K562 (cell line): ENCODE data around the gene NUDT22. TPM values are rescaled to one million over a fixed set of nuclear protein-coding genes. Genes with fewer than 3 reads are reported as not detected.

ENCODE experiments used
- MED1 ChIP-seq: sonication (generic); formaldehyde crosslinking; IDR thresholded peaks from 2 replicates; pipeline ENCODE4 v1.8.1; 2023; ENCODE audit warnings: missing genetic modification reagents, borderline replicate concordance
- NCOR1 ChIP-seq: fragments of 450-650 bp; IDR thresholded peaks from 2 replicates; pipeline ENCODE4 v1.6.1; 2016; ENCODE audit warnings: mild to moderate bottlenecking, moderate library complexity
- NFYB ChIP-seq: IDR thresholded peaks from 2 replicates; pipeline ENCODE4 v1.6.1; 2011; ENCODE audit warnings: mild to moderate bottlenecking, moderate library complexity; ENCODE audit not compliant: insufficient read length; ENCODE audit errors: extremely low read depth
- PRPF4 ChIP-seq: fragments of 200-400 bp; formaldehyde crosslinking; IDR thresholded peaks from one replicate; pipeline ENCODE4 v1.6.1; 2017; ENCODE audit warnings: low read length, low read depth, mild to moderate bottlenecking; ENCODE audit not compliant: insufficient read depth, poor library complexity, severe bottlenecking
- RUNX1 ChIP-seq: sonication (generic); IDR thresholded peaks from 2 replicates; pipeline ENCODE4 v1.6.1; 2016; ENCODE audit warnings: antibody characterized with exemption, low read depth
- SP1 ChIP-seq: sonication (generic); formaldehyde crosslinking; IDR thresholded peaks from 2 replicates; pipeline ENCODE4 v1.8.1; 2022; ENCODE audit warnings: mild to moderate bottlenecking, missing genetic modification reagents
- SPI1 ChIP-seq: IDR thresholded peaks from 2 replicates; pipeline ENCODE4 v1.6.1; 2011; ENCODE audit warnings: low read depth, low read length, control low read depth, borderline replicate concordance
- SRSF3 ChIP-seq: fragments of 200-400 bp; formaldehyde crosslinking; IDR thresholded peaks from 2 replicates; pipeline ENCODE4 v1.6.1; 2016; ENCODE audit warnings: mild to moderate bottlenecking, low read length, moderate library complexity; ENCODE audit not compliant: insufficient read depth
- TCF7 ChIP-seq: sonication (generic); IDR thresholded peaks from 2 replicates; pipeline ENCODE4 v1.6.1; 2016; ENCODE audit warnings: antibody characterized with exemption, borderline replicate concordance
- THRAP3 ChIP-seq: fragments of 450-650 bp; IDR thresholded peaks from 2 replicates; pipeline ENCODE4 v1.6.1; 2016; ENCODE audit warnings: mild to moderate bottlenecking, inconsistent platforms, borderline replicate concordance
- XRCC3 ChIP-seq: fragments of 450-650 bp; IDR thresholded peaks from 2 replicates; pipeline ENCODE4 v1.6.1; 2017; ENCODE audit warnings: mild to moderate bottlenecking, moderate library complexity
- ZNF232 ChIP-seq: sonication (generic); formaldehyde crosslinking; IDR thresholded peaks from 2 replicates; pipeline ENCODE4 v1.8.0; 2022; ENCODE audit warnings: mild to moderate bottlenecking, missing genetic modification reagents
- ZNF57 ChIP-seq: fragments of 450-650 bp; formaldehyde crosslinking; IDR thresholded peaks from 2 replicates; pipeline ENCODE4 v1.4.0; 2020; ENCODE audit warnings: mild to moderate bottlenecking, moderate library complexity
- ZNF785 ChIP-seq: fragments of 250-450 bp; sonication (Bioruptor Pico); IDR thresholded peaks from 2 replicates; pipeline ENCODE4 v1.4.0; 2020; ENCODE audit warnings: mild to moderate bottlenecking
- polyA plus RNA-seq, 8 experiments: library from polyadenylated mRNA; depleted of rRNA in 4 of 8; stranded (reverse) in 5 of 8; unstranded in 3 of 8; fragments of >200 nt; fragmentation: Nextera tagmentation in 2 of 8; fragmentation: Illumina TruSeq in 1 of 8; extraction: Ambion mirVana in 2 of 8; extraction: Trizol in 1 of 8; gene quantifications; 2 replicates each; pipeline versions ENCODE4 v1.2.1 to v1.2.3, GENCODE V29; 2011 to 2014; ENCODE audit warnings: inconsistent platforms in 1 of 8, missing spikeins in 1 of 8
- total RNA-seq, 7 experiments: library from RNA; depleted of rRNA in 6 of 7; stranded (reverse); fragments of >200 nt in 6 of 7; fragmentation: Illumina TruSeq in 2 of 7; extraction: Trizol in 2 of 7; gene quantifications; 2 replicates each; pipeline versions ENCODE4 v1.2.1 to v1.2.3, GENCODE V29; 2011 to 2021; ENCODE audit warnings: low replicate concordance in 1 of 7
- TF ChIP-seq, protein P1 (sequence below): sonication (generic); formaldehyde crosslinking; IDR thresholded peaks from 2 replicates; pipeline ENCODE4 v1.8.1; 2022; ENCODE audit warnings: missing genetic modification reagents
- TF ChIP-seq, protein P2 (sequence below), 2 experiments: fragments of 450-650 bp; IDR thresholded peaks; 2 replicates each; pipeline ENCODE4 v1.6.1; 2018; ENCODE audit warnings: mild to moderate bottlenecking in 2 of 2, low read depth in 1 of 2; ENCODE audit not compliant: partially characterized antibody in 2 of 2
- TF ChIP-seq, protein P3 (sequence below): sonication (generic); formaldehyde crosslinking; IDR thresholded peaks from 2 replicates; pipeline ENCODE4 v1.9.0; 2022; ENCODE audit warnings: mild to moderate bottlenecking, missing genetic modification reagents
- TF ChIP-seq, protein P4 (sequence below): sonication (generic); formaldehyde crosslinking; IDR thresholded peaks from 2 replicates; pipeline ENCODE4 v1.8.0; 2022; ENCODE audit warnings: mild to moderate bottlenecking, missing genetic modification reagents
- TF ChIP-seq, protein P5 (sequence below): fragments of 200-800 bp; sonication (Bioruptor generic); IDR thresholded peaks from 2 replicates; pipeline ENCODE4 v1.6.1; 2017; ENCODE audit warnings: missing genetic modification characterization, missing compliant biosample characterization

The NUDT22 gene
- total and polyA plus RNA-seq, 9 of the 15 experiments (the other 6 are each of a cell fraction or from before 2014, with no cell fraction given): 6.3 to 92.6 (median 37.4) TPM

DNA sequence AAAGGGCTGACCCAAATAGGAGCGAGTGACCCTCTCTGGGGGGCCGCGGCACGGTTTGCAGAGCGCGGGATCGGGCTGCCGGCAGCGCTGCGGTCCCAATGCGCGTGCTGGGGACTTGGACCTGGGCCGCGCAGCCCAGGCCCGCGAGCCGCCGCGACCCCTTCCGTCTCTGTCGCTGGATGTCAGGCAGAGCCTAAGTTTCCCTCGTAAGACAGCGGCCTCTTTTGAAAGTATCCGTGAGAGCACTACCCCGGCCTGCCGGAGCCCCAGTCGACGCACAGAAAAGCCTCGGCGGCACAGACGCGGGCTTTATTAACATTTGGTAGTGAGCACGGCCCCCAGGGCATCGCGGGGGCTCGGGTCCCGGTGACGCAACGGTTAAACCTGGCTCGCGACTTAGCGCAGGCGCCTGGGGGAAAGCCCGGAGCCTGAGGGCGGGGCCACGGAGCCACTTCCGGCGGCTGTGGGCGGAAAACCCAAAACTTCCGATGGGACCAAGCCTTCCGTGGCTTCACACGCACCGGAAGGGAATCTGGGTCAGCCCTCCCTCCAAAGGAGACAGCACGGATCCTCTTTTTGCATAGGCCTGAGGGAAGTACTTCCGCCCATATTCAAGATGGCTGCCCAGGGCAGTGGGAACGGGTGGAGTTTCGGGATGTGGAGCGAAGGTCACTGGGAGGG lies 43.6 kb downstream of the NUDT22 start (continued):
- TF ChIP-seq, protein P1, sequence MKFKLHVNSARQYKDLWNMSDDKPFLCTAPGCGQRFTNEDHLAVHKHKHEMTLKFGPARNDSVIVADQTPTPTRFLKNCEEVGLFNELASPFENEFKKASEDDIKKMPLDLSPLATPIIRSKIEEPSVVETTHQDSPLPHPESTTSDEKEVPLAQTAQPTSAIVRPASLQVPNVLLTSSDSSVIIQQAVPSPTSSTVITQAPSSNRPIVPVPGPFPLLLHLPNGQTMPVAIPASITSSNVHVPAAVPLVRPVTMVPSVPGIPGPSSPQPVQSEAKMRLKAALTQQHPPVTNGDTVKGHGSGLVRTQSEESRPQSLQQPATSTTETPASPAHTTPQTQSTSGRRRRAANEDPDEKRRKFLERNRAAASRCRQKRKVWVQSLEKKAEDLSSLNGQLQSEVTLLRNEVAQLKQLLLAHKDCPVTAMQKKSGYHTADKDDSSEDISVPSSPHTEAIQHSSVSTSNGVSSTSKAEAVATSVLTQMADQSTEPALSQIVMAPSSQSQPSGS (CRISPR knock-in tag): 0 out of 2 replicates have a peak, but pooled peaks have one; percentile 58
- TF ChIP-seq ZNF232 (CRISPR knock-in tag): 0 out of 2 replicates have a peak, but pooled peaks have one; percentile 37
- peak; percentile 47; the same call in 1 of the 2 replicates for TF ChIP-seq TCF7
- TF ChIP-seq, protein P2, sequence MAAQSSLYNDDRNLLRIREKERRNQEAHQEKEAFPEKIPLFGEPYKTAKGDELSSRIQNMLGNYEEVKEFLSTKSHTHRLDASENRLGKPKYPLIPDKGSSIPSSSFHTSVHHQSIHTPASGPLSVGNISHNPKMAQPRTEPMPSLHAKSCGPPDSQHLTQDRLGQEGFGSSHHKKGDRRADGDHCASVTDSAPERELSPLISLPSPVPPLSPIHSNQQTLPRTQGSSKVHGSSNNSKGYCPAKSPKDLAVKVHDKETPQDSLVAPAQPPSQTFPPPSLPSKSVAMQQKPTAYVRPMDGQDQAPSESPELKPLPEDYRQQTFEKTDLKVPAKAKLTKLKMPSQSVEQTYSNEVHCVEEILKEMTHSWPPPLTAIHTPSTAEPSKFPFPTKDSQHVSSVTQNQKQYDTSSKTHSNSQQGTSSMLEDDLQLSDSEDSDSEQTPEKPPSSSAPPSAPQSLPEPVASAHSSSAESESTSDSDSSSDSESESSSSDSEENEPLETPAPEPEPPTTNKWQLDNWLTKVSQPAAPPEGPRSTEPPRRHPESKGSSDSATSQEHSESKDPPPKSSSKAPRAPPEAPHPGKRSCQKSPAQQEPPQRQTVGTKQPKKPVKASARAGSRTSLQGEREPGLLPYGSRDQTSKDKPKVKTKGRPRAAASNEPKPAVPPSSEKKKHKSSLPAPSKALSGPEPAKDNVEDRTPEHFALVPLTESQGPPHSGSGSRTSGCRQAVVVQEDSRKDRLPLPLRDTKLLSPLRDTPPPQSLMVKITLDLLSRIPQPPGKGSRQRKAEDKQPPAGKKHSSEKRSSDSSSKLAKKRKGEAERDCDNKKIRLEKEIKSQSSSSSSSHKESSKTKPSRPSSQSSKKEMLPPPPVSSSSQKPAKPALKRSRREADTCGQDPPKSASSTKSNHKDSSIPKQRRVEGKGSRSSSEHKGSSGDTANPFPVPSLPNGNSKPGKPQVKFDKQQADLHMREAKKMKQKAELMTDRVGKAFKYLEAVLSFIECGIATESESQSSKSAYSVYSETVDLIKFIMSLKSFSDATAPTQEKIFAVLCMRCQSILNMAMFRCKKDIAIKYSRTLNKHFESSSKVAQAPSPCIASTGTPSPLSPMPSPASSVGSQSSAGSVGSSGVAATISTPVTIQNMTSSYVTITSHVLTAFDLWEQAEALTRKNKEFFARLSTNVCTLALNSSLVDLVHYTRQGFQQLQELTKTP (IDR thresholded peaks at IDR 0.05; ENCODE audit: low read depth in 1 of 2, partially characterized antibody in 2 of 2): no peak
- TF ChIP-seq, protein P3, sequence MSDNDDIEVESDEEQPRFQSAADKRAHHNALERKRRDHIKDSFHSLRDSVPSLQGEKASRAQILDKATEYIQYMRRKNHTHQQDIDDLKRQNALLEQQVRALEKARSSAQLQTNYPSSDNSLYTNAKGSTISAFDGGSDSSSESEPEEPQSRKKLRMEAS (CRISPR knock-in tag): no peak; the same call in none of the 2 replicates
- TF ChIP-seq THRAP3: no peak
- peak; percentile 98 for TF ChIP-seq SP1 (CRISPR knock-in tag)
- TF ChIP-seq MED1 (CRISPR knock-in tag): no peak
- no peak for TF ChIP-seq SRSF3
- TF ChIP-seq RUNX1: no peak; the same call in 1 of the 2 replicates
- peak; percentile 57; the same call in 1 of the 2 replicates for TF ChIP-seq SPI1
- TF ChIP-seq ZNF57: no peak
- TF ChIP-seq, protein P4, sequence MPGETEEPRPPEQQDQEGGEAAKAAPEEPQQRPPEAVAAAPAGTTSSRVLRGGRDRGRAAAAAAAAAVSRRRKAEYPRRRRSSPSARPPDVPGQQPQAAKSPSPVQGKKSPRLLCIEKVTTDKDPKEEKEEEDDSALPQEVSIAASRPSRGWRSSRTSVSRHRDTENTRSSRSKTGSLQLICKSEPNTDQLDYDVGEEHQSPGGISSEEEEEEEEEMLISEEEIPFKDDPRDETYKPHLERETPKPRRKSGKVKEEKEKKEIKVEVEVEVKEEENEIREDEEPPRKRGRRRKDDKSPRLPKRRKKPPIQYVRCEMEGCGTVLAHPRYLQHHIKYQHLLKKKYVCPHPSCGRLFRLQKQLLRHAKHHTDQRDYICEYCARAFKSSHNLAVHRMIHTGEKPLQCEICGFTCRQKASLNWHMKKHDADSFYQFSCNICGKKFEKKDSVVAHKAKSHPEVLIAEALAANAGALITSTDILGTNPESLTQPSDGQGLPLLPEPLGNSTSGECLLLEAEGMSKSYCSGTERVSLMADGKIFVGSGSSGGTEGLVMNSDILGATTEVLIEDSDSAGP: no peak
- TF ChIP-seq NFYB: no peak
- no peak for TF ChIP-seq PRPF4
- peak; percentile 14; the same call in 1 of the 2 replicates for TF ChIP-seq NCOR1
- TF ChIP-seq XRCC3: no peak
- TF ChIP-seq ZNF785 (CRISPR knock-in tag): no peak
- TF ChIP-seq, protein P5, sequence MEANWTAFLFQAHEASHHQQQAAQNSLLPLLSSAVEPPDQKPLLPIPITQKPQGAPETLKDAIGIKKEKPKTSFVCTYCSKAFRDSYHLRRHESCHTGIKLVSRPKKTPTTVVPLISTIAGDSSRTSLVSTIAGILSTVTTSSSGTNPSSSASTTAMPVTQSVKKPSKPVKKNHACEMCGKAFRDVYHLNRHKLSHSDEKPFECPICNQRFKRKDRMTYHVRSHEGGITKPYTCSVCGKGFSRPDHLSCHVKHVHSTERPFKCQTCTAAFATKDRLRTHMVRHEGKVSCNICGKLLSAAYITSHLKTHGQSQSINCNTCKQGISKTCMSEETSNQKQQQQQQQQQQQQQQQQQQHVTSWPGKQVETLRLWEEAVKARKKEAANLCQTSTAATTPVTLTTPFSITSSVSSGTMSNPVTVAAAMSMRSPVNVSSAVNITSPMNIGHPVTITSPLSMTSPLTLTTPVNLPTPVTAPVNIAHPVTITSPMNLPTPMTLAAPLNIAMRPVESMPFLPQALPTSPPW (CRISPR knock-in tag): peak; percentile 90
